GM23338 (cell line): ENCODE measurements around the gene GFER. TPM values are rescaled to one million over a fixed set of nuclear protein-coding genes. Genes with fewer than 3 reads are reported as not detected.

Experiments used
- ATAC-seq: fragments of 200-7000 bp; cut with Tn5 transposase; 3 replicates; pipeline ENCODE4 v1.9.1; 2020
- DNase-seq: peaks from one replicate; pipeline ENCODE4 v3.0.0-alpha.2; 2015; ENCODE audit warnings: low spot score
- H2AFZ ChIP-seq: fragments of 200-600 bp; sonication (generic); 2 replicates; pipeline ENCODE4 v1.8.0; 2016; ENCODE audit warnings: antibody characterized with exemption, mild to moderate bottlenecking, moderate library complexity
- H3F3A ChIP-seq: fragments of 200-600 bp; sonication (generic); replicated peaks from 2 replicates; pipeline ENCODE4 v1.8.0; 2017; ENCODE audit warnings: antibody characterized with exemption, mixed run types, low read depth
- H3K27ac ChIP-seq: fragments of 200-600 bp; sonication (generic); 2 replicates; pipeline ENCODE4 v1.6.1; 2016; ENCODE audit warnings: low read depth
- H3K27me3 ChIP-seq: fragments of 200-600 bp; sonication (generic); 2 replicates; pipeline ENCODE4 v1.8.0; 2016; ENCODE audit warnings: mild to moderate bottlenecking, mixed run types, moderate library complexity; ENCODE audit not compliant: insufficient read depth
- H3K36me3 ChIP-seq: fragments of 200-600 bp; sonication (generic); 2 replicates; pipeline ENCODE4 v1.8.0; 2016; ENCODE audit warnings: mild to moderate bottlenecking; ENCODE audit not compliant: insufficient read depth
- H3K4me1 ChIP-seq: fragments of 200-600 bp; sonication (generic); 2 replicates; pipeline ENCODE4 v1.8.0; 2016; ENCODE audit warnings: mild to moderate bottlenecking, moderate library complexity; ENCODE audit not compliant: insufficient read depth
- H3K4me2 ChIP-seq: fragments of 200-600 bp; sonication (generic); 2 replicates; pipeline ENCODE4 v1.7.1; 2017; ENCODE audit warnings: mixed run types
- H3K4me3 ChIP-seq: fragments of 200-600 bp; sonication (generic); 2 replicates; pipeline ENCODE4 v1.6.1; 2016; ENCODE audit warnings: mixed run types
- H3K79me2 ChIP-seq: fragments of 200-600 bp; sonication (generic); replicated peaks from 2 replicates; pipeline ENCODE4 v1.8.0; 2017; ENCODE audit warnings: mild to moderate bottlenecking; ENCODE audit not compliant: insufficient read depth
- H3K9me2 ChIP-seq: fragments of 200-600 bp; sonication (generic); 2 replicates; pipeline ENCODE4 v1.8.0; 2017; ENCODE audit not compliant: insufficient read depth
- H4K20me1 ChIP-seq: fragments of 200-600 bp; sonication (generic); replicated peaks from 2 replicates; pipeline ENCODE4 v1.8.0; 2017; ENCODE audit warnings: mild to moderate bottlenecking; ENCODE audit not compliant: insufficient read depth
- H3K27ac Mint-ChIP-seq: 2 replicates; pipeline ENCODE4 v1.8.0; 2020; ENCODE audit warnings: inconsistent platforms, mild to moderate bottlenecking, moderate library complexity, mixed read lengths
- H3K27me3 Mint-ChIP-seq: 3 replicates; pipeline ENCODE4 v1.8.0; 2022; ENCODE audit warnings: low read depth, mild to moderate bottlenecking, moderate library complexity, mixed read lengths, inconsistent platforms; ENCODE audit not compliant: insufficient read depth, poor library complexity
- H3K36me3 Mint-ChIP-seq: 3 replicates; pipeline ENCODE4 v1.8.0; 2021; ENCODE audit warnings: low read depth, mild to moderate bottlenecking, inconsistent platforms, moderate library complexity, mixed read lengths
- H3K4me1 Mint-ChIP-seq: 3 replicates; pipeline ENCODE4 v1.8.0; 2020; ENCODE audit warnings: mild to moderate bottlenecking, inconsistent platforms, mixed read lengths
- H3K4me3 Mint-ChIP-seq: 3 replicates; pipeline ENCODE4 v1.8.0; 2021; ENCODE audit warnings: moderate library complexity, mild to moderate bottlenecking, inconsistent platforms, mixed read lengths
- H3K9me3 Mint-ChIP-seq: 3 replicates; pipeline ENCODE4 v1.8.0; 2020; ENCODE audit warnings: moderate library complexity, mild to moderate bottlenecking, inconsistent platforms, mixed read lengths
- CREB1 ChIP-seq: fragments of 250-450 bp; sonication (Bioruptor Pico); IDR thresholded peaks from 2 replicates; pipeline ENCODE4 v1.5.0; 2020; ENCODE audit warnings: low read depth, mild to moderate bottlenecking, moderate library complexity
- EZH2 ChIP-seq: fragments of 200-600 bp; sonication (generic); IDR thresholded peaks from one replicate; pipeline ENCODE4 v1.8.0; 2017; ENCODE audit warnings: antibody characterized with exemption, mild to moderate bottlenecking, low read depth; ENCODE audit not compliant: unreplicated experiment
- EZH2phosphoT487 ChIP-seq: fragments of 200-600 bp; sonication (generic); IDR thresholded peaks from one replicate; pipeline ENCODE4 v1.8.1; 2018; ENCODE audit warnings: antibody characterized with exemption; ENCODE audit not compliant: unreplicated experiment
- JUNB ChIP-seq: IDR thresholded peaks from one replicate; pipeline ENCODE4 v1.6.1; 2016; ENCODE audit warnings: antibody characterized with exemption; ENCODE audit not compliant: unreplicated experiment
- NANOG ChIP-seq: IDR thresholded peaks from 2 replicates; pipeline ENCODE4 v1.6.1; 2016; ENCODE audit warnings: antibody characterized with exemption, borderline replicate concordance
- POLR2AphosphoS5 ChIP-seq: IDR thresholded peaks from 2 replicates; pipeline ENCODE4 v1.6.1; 2016; ENCODE audit warnings: antibody characterized with exemption, low read depth
- STAT1 ChIP-seq: IDR thresholded peaks from one replicate; pipeline ENCODE4 v1.6.1; 2016; ENCODE audit warnings: antibody characterized with exemption; ENCODE audit not compliant: unreplicated experiment
- ZNF114 ChIP-seq: fragments of 250-450 bp; sonication (Bioruptor Pico); IDR thresholded peaks from 2 replicates; pipeline ENCODE4 v1.5.0; 2020; ENCODE audit warnings: mild to moderate bottlenecking, moderate library complexity
- ZNF331 ChIP-seq: fragments of 250-450 bp; sonication (Bioruptor Pico); IDR thresholded peaks from 2 replicates; pipeline ENCODE4 v1.5.0; 2020; ENCODE audit warnings: low read depth, mild to moderate bottlenecking, moderate library complexity
- polyA plus RNA-seq: library from polyadenylated mRNA; unstranded; fragments of >200 nt; fragmentation: Nextera tagmentation; extraction: Ambion mirVana; gene quantifications from 2 replicates; pipeline ENCODE4 v1.2.1, GENCODE V29; 2016
- total RNA-seq: library from RNA; depleted of rRNA; stranded (reverse); fragments of >200 nt; shearing (Covaris generic); gene quantifications from 2 replicates; pipeline ENCODE4 v1.2.3, GENCODE V29; 2014
- TF ChIP-seq, protein P1 (sequence below): fragments of 250-450 bp; sonication (Bioruptor Pico); IDR thresholded peaks from 2 replicates; pipeline ENCODE4 v1.5.0; 2020; ENCODE audit warnings: mild to moderate bottlenecking, moderate library complexity
- TF ChIP-seq, protein P2 (sequence below): IDR thresholded peaks from 2 replicates; pipeline ENCODE4 v1.6.1; 2016; ENCODE audit warnings: antibody characterized with exemption
- TF ChIP-seq, protein P3 (sequence below): IDR thresholded peaks from one replicate; pipeline ENCODE4 v1.6.1; 2018; ENCODE audit warnings: antibody characterized with exemption; ENCODE audit not compliant: unreplicated experiment
- TF ChIP-seq, protein P4 (sequence below), 2 experiments: fragments of 200-600 bp in 1 of 2; sonication (generic) in 1 of 2; conservative IDR thresholded peaks; 2 replicates each; pipeline versions ENCODE4 v1.5.1 to v1.6.1; 2016 to 2017; ENCODE audit warnings: antibody characterized with exemption in 2 of 2, low read depth in 2 of 2, mild to moderate bottlenecking in 2 of 2, moderate library complexity in 1 of 2

The GFER gene
- total and polyA plus RNA-seq, 2 experiments from 2014 or later: 40.1 to 64.5 TPM

DNA sequence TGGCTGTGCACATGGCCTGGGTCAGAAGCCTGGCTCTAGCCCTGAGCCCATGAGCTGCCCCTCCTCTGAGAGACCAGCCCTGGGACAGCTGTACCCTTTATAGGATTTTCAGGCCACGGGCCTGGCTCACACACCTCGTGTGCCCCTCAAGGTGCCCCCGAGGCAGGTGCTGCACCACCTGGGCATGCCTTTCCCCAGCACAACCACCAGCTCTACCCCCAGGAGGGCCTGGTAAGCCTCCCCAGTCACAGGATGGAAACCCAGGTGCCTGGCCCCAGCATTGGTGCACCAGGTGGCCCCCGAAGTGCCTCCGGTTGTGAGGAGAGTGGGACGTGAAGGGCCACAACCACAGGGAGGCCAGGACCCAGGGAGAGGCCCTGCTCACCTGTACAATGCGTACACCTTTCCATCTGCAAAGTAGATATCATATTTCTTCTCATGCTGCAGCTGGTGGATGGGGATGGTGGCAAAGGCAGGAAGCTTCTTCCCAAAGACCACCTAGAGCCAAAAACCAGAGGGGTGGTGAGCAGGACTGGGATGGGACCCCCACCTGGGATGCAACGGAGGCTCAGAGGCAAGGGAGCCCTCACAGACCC lies 19.3 kb downstream of the GFER start:
- peaks cover 8% of the 10 kb centered on the region for H3K27me3 Mint-ChIP-seq

More for the DNA sequence above, 19.3 kb downstream of the GFER start:
- H3K4me2 ChIP-seq: no peak overlapping the region
- peaks cover 32% of the 10 kb centered on the region for H3K79me2 ChIP-seq
- H3F3A ChIP-seq: peaks cover 28% of the 10 kb centered on the region; the same call in 1 of the 2 replicates
- Mint-ChIP-seq H3K4me1 (peaks cover 27% of the 10 kb centered on the region), H3K9me3 (no peaks in the 10 kb centered on the region), H3K4me3 (no peak overlapping the region), H3K36me3 (peaks cover 25% of the 10 kb centered on the region), H3K27ac (no peak overlapping the region)
- H3K27me3 ChIP-seq: no peaks in the 10 kb centered on the region
- H2AFZ ChIP-seq: no peak overlapping the region
- peaks cover 34% of the 10 kb centered on the region for H4K20me1 ChIP-seq
- H3K27ac ChIP-seq: no peak overlapping the region
- TF ChIP-seq ZNF331 (CRISPR knock-in tag) (no peak), STAT1 (no peak), ZNF114 (CRISPR knock-in tag) (no peak), POLR2AphosphoS5 (no peak), NANOG (no peak), CREB1 (CRISPR knock-in tag) (no peak), JUNB (no peak), EZH2phosphoT487 (no peak), EZH2 (no peak)
- TF ChIP-seq, protein P1, sequence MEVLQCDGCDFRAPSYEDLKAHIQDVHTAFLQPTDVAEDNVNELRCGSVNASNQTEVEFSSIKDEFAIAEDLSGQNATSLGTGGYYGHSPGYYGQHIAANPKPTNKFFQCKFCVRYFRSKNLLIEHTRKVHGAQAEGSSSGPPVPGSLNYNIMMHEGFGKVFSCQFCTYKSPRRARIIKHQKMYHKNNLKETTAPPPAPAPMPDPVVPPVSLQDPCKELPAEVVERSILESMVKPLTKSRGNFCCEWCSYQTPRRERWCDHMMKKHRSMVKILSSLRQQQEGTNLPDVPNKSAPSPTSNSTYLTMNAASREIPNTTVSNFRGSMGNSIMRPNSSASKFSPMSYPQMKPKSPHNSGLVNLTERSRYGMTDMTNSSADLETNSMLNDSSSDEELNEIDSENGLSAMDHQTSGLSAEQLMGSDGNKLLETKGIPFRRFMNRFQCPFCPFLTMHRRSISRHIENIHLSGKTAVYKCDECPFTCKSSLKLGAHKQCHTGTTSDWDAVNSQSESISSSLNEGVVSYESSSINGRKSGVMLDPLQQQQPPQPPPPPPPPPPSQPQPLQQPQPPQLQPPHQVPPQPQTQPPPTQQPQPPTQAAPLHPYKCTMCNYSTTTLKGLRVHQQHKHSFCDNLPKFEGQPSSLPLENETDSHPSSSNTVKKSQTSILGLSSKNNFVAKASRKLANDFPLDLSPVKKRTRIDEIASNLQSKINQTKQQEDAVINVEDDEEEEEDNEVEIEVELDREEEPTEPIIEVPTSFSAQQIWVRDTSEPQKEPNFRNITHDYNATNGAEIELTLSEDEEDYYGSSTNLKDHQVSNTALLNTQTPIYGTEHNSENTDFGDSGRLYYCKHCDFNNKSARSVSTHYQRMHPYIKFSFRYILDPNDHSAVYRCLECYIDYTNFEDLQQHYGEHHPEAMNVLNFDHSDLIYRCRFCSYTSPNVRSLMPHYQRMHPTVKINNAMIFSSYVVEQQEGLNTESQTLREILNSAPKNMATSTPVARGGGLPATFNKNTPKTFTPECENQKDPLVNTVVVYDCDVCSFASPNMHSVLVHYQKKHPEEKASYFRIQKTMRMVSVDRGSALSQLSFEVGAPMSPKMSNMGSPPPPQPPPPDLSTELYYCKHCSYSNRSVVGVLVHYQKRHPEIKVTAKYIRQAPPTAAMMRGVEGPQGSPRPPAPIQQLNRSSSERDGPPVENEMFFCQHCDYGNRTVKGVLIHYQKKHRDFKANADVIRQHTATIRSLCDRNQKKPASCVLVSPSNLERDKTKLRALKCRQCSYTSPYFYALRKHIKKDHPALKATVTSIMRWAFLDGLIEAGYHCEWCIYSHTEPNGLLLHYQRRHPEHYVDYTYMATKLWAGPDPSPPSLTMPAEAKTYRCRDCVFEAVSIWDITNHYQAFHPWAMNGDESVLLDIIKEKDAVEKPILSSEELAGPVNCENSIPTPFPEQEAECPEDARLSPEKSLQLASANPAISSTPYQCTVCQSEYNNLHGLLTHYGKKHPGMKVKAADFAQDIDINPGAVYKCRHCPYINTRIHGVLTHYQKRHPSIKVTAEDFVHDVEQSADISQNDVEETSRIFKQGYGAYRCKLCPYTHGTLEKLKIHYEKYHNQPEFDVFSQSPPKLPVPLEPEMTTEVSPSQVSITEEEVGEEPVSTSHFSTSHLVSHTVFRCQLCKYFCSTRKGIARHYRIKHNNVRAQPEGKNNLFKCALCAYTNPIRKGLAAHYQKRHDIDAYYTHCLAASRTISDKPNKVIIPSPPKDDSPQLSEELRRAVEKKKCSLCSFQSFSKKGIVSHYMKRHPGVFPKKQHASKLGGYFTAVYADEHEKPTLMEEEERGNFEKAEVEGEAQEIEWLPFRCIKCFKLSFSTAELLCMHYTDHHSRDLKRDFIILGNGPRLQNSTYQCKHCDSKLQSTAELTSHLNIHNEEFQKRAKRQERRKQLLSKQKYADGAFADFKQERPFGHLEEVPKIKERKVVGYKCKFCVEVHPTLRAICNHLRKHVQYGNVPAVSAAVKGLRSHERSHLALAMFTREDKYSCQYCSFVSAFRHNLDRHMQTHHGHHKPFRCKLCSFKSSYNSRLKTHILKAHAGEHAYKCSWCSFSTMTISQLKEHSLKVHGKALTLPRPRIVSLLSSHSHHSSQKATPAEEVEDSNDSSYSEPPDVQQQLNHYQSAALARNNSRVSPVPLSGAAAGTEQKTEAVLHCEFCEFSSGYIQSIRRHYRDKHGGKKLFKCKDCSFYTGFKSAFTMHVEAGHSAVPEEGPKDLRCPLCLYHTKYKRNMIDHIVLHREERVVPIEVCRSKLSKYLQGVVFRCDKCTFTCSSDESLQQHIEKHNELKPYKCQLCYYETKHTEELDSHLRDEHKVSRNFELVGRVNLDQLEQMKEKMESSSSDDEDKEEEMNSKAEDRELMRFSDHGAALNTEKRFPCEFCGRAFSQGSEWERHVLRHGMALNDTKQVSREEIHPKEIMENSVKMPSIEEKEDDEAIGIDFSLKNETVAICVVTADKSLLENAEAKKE (CRISPR knock-in tag): no peak
- TF ChIP-seq, protein P2, sequence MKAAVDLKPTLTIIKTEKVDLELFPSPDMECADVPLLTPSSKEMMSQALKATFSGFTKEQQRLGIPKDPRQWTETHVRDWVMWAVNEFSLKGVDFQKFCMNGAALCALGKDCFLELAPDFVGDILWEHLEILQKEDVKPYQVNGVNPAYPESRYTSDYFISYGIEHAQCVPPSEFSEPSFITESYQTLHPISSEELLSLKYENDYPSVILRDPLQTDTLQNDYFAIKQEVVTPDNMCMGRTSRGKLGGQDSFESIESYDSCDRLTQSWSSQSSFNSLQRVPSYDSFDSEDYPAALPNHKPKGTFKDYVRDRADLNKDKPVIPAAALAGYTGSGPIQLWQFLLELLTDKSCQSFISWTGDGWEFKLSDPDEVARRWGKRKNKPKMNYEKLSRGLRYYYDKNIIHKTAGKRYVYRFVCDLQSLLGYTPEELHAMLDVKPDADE: no peak
- TF ChIP-seq, protein P3, sequence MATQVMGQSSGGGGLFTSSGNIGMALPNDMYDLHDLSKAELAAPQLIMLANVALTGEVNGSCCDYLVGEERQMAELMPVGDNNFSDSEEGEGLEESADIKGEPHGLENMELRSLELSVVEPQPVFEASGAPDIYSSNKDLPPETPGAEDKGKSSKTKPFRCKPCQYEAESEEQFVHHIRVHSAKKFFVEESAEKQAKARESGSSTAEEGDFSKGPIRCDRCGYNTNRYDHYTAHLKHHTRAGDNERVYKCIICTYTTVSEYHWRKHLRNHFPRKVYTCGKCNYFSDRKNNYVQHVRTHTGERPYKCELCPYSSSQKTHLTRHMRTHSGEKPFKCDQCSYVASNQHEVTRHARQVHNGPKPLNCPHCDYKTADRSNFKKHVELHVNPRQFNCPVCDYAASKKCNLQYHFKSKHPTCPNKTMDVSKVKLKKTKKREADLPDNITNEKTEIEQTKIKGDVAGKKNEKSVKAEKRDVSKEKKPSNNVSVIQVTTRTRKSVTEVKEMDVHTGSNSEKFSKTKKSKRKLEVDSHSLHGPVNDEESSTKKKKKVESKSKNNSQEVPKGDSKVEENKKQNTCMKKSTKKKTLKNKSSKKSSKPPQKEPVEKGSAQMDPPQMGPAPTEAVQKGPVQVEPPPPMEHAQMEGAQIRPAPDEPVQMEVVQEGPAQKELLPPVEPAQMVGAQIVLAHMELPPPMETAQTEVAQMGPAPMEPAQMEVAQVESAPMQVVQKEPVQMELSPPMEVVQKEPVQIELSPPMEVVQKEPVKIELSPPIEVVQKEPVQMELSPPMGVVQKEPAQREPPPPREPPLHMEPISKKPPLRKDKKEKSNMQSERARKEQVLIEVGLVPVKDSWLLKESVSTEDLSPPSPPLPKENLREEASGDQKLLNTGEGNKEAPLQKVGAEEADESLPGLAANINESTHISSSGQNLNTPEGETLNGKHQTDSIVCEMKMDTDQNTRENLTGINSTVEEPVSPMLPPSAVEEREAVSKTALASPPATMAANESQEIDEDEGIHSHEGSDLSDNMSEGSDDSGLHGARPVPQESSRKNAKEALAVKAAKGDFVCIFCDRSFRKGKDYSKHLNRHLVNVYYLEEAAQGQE: no peak
- TF ChIP-seq, protein P4, sequence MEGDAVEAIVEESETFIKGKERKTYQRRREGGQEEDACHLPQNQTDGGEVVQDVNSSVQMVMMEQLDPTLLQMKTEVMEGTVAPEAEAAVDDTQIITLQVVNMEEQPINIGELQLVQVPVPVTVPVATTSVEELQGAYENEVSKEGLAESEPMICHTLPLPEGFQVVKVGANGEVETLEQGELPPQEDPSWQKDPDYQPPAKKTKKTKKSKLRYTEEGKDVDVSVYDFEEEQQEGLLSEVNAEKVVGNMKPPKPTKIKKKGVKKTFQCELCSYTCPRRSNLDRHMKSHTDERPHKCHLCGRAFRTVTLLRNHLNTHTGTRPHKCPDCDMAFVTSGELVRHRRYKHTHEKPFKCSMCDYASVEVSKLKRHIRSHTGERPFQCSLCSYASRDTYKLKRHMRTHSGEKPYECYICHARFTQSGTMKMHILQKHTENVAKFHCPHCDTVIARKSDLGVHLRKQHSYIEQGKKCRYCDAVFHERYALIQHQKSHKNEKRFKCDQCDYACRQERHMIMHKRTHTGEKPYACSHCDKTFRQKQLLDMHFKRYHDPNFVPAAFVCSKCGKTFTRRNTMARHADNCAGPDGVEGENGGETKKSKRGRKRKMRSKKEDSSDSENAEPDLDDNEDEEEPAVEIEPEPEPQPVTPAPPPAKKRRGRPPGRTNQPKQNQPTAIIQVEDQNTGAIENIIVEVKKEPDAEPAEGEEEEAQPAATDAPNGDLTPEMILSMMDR (conservative IDR thresholded peaks at IDR 0.05; ENCODE audit: low read depth in 2 of 2): no peak
- no peak overlapping the region for H3K4me3 ChIP-seq
- peaks cover 12% of the 10 kb centered on the region for H3K4me1 ChIP-seq
- DNase-seq (no peak), ATAC-seq (no peak)
- H3K36me3 ChIP-seq: no peaks in the 10 kb centered on the region
- no peaks in the 10 kb centered on the region for H3K9me2 ChIP-seq
